HepG2 (cell line): ENCODE results near the gene PAQR7. TPM values are rescaled to one million over a fixed set of nuclear protein-coding genes. Genes with fewer than 3 reads are reported as not detected.
A peak's percentile ranks its signal among the peaks of the same experiment; 100 is the strongest.

ENCODE experiments used
- AHR ChIP-seq: IDR thresholded peaks from 2 replicates; pipeline ENCODE4 v1.6.1; 2018; ENCODE audit warnings: missing genetic modification reagents, missing compliant biosample characterization
- CBX2 ChIP-seq, 2 experiments: fragments of 200-600 bp in 1 of 2; sonication (generic); formaldehyde crosslinking in 1 of 2; IDR thresholded peaks; 2 replicates each; pipeline versions ENCODE4 v1.7.0 to v1.8.1; 2018 to 2022; ENCODE audit warnings: low read depth in 2 of 2, low read length in 1 of 2, mild to moderate bottlenecking in 1 of 2, missing genetic modification reagents in 1 of 2
- CREB1 ChIP-seq, 2 experiments: fragments of 450-650 bp in 1 of 2; IDR thresholded peaks; 2 replicates each; pipeline ENCODE4 v1.6.1; 2016 to 2017; ENCODE audit warnings: control low read depth in 1 of 2, mild to moderate bottlenecking in 1 of 2, missing compliant biosample characterization in 1 of 2, missing genetic modification characterization in 1 of 2
- CREBL2 ChIP-seq: sonication (generic); formaldehyde crosslinking; IDR thresholded peaks from 2 replicates; pipeline ENCODE4 v1.8.1; 2023; ENCODE audit warnings: missing genetic modification reagents, mild to moderate bottlenecking, borderline replicate concordance
- HNRNPL ChIP-seq: fragments of 200-400 bp; formaldehyde crosslinking; IDR thresholded peaks from 2 replicates; pipeline ENCODE4 v1.6.1; 2017; ENCODE audit warnings: mild to moderate bottlenecking, low read depth, low read length
- MATR3 ChIP-seq: sonication (generic); formaldehyde crosslinking; IDR thresholded peaks from 2 replicates; pipeline ENCODE4 v1.4.0; 2020; ENCODE audit warnings: missing genetic modification reagents
- MLLT10 ChIP-seq: sonication (generic); formaldehyde crosslinking; IDR thresholded peaks from 2 replicates; pipeline ENCODE4 v1.4.0; 2020; ENCODE audit warnings: missing genetic modification reagents
- NPAS2 ChIP-seq: sonication (generic); formaldehyde crosslinking; IDR thresholded peaks from 2 replicates; pipeline ENCODE4 v1.8.0; 2022; ENCODE audit warnings: mild to moderate bottlenecking, missing genetic modification reagents, borderline replicate concordance
- NR3C1 ChIP-seq: sonication (generic); formaldehyde crosslinking; IDR thresholded peaks from 2 replicates; pipeline ENCODE4 v1.4.0; 2020; ENCODE audit warnings: missing genetic modification reagents
- PAF1 ChIP-seq: IDR thresholded peaks from 2 replicates; pipeline ENCODE4 v1.6.1; 2016; ENCODE audit warnings: missing genetic modification reagents, missing compliant biosample characterization
- PATZ1 ChIP-seq: sonication (generic); formaldehyde crosslinking; IDR thresholded peaks from 2 replicates; pipeline ENCODE4 v1.4.0; 2020; ENCODE audit warnings: missing genetic modification reagents
- PTBP1 ChIP-seq: fragments of 200-400 bp; formaldehyde crosslinking; IDR thresholded peaks from 2 replicates; pipeline ENCODE4 v1.6.1; 2018; ENCODE audit warnings: low read length, low read depth; ENCODE audit not compliant: poor library complexity, severe bottlenecking
- RBAK ChIP-seq: sonication (generic); formaldehyde crosslinking; IDR thresholded peaks from 2 replicates; pipeline ENCODE4 v1.5.1; 2020; ENCODE audit warnings: mild to moderate bottlenecking, missing genetic modification reagents
- RFXANK ChIP-seq: IDR thresholded peaks from 2 replicates; pipeline ENCODE4 v1.6.1; 2016
- SMAD1 ChIP-seq: sonication (generic); formaldehyde crosslinking; IDR thresholded peaks from 2 replicates; pipeline ENCODE4 v1.4.0; 2020; ENCODE audit warnings: missing genetic modification reagents, low read depth, mild to moderate bottlenecking, borderline replicate concordance
- SP4 ChIP-seq: sonication (generic); formaldehyde crosslinking; IDR thresholded peaks from 2 replicates; pipeline ENCODE4 v1.8.1; 2023; ENCODE audit warnings: mild to moderate bottlenecking, missing genetic modification reagents
- XBP1 ChIP-seq: sonication (generic); formaldehyde crosslinking; IDR thresholded peaks from 2 replicates; pipeline ENCODE4 v1.5.0; 2020; ENCODE audit warnings: missing genetic modification reagents
- ZBTB1 ChIP-seq: sonication (generic); formaldehyde crosslinking; IDR thresholded peaks from 2 replicates; pipeline ENCODE4 v1.4.0; 2020; ENCODE audit warnings: missing genetic modification reagents, borderline replicate concordance
- ZNF335 ChIP-seq: sonication (generic); formaldehyde crosslinking; IDR thresholded peaks from 2 replicates; pipeline ENCODE4 v1.4.0; 2020; ENCODE audit warnings: missing genetic modification reagents
- ZNF33A ChIP-seq: sonication (generic); formaldehyde crosslinking; IDR thresholded peaks from 2 replicates; pipeline ENCODE4 v1.5.1; 2020; ENCODE audit warnings: missing genetic modification reagents, mild to moderate bottlenecking, moderate library complexity, borderline replicate concordance
- ZNF414 ChIP-seq: sonication (generic); formaldehyde crosslinking; IDR thresholded peaks from 2 replicates; pipeline ENCODE4 v1.5.0; 2020; ENCODE audit warnings: missing genetic modification reagents
- ZNF558 ChIP-seq: sonication (generic); formaldehyde crosslinking; IDR thresholded peaks from 2 replicates; pipeline ENCODE4 v1.9.0; 2022; ENCODE audit warnings: mild to moderate bottlenecking, missing genetic modification reagents, borderline replicate concordance
- ZNF780A ChIP-seq: sonication (generic); formaldehyde crosslinking; IDR thresholded peaks from 2 replicates; pipeline ENCODE4 v1.8.0; 2022; ENCODE audit warnings: mild to moderate bottlenecking, missing genetic modification reagents, moderate library complexity
- ZNF788 ChIP-seq: sonication (generic); formaldehyde crosslinking; IDR thresholded peaks from 2 replicates; pipeline ENCODE4 v1.5.0; 2020; ENCODE audit warnings: mild to moderate bottlenecking, missing genetic modification reagents, borderline replicate concordance
- ZNF883 ChIP-seq: sonication (generic); formaldehyde crosslinking; IDR thresholded peaks from 2 replicates; pipeline ENCODE4 v1.5.1; 2020; ENCODE audit warnings: mild to moderate bottlenecking, missing genetic modification reagents; ENCODE audit errors: not compliant biosample characterization
- ZSCAN9 ChIP-seq: IDR thresholded peaks from 2 replicates; pipeline ENCODE4 v1.6.1; 2016; ENCODE audit warnings: borderline replicate concordance
- polyA plus RNA-seq, 8 experiments: library from polyadenylated mRNA; depleted of rRNA in 3 of 8; stranded (reverse) in 7 of 8; unstranded in 1 of 8; fragments of >200 nt; fragmentation: Illumina TruSeq in 4 of 8; extraction: Trizol in 4 of 8; gene quantifications; 2 replicates each; pipeline versions ENCODE4 v1.2.1 to v1.2.3, GENCODE V29; 2011 to 2016; ENCODE audit warnings: low read depth in 4 of 8, missing spikeins in 1 of 8, mixed read lengths in 1 of 8; ENCODE audit not compliant: insufficient read depth in 1 of 8
- total RNA-seq, 5 experiments: library from RNA; depleted of rRNA; stranded (reverse); fragments of >200 nt; fragmentation: Illumina TruSeq; extraction: Trizol; gene quantifications; 2 replicates each; pipeline ENCODE4 v1.2.3, GENCODE V29; 2016; ENCODE audit warnings: low read depth in 1 of 5

Gene PAQR7
- total and polyA plus RNA-seq, 2 of the 13 experiments (the other 11 are each of a cell fraction or from before 2014, with no cell fraction given), result 13.2 to 16.6 TPM

GRCh38 chr1:25905680-25906643, 30.5 kb upstream of the PAQR7 start, which contains the start of gene STMN1 (continued):
- no peak for TF ChIP-seq CREBL2
- TF ChIP-seq ZNF414 (CRISPR knock-in tag), result no peak
- TF ChIP-seq SP4 (CRISPR knock-in tag), result peak; percentile 79
- no peak for TF ChIP-seq ZNF558 (CRISPR knock-in tag)
- TF ChIP-seq MATR3 (CRISPR knock-in tag), result no peak
- no peak for TF ChIP-seq ZNF883
- TF ChIP-seq PAF1 (CRISPR knock-in tag), result no peak
- TF ChIP-seq PATZ1 (CRISPR knock-in tag), result peak; percentile 70
- TF ChIP-seq ZNF335 (CRISPR knock-in tag), result no peak
- no peak for TF ChIP-seq MLLT10
- no peak for TF ChIP-seq ZNF780A
- TF ChIP-seq ZNF788, result peak; percentile 39; the same call in 1 of the 2 replicates
- no peak for TF ChIP-seq AHR (CRISPR knock-in tag)
- TF ChIP-seq ZSCAN9 (CRISPR knock-in tag), result no peak
- TF ChIP-seq RBAK, result no peak
- no peak for TF ChIP-seq ZNF33A (CRISPR knock-in tag)
- no peak for TF ChIP-seq NR3C1 (CRISPR knock-in tag)
- TF ChIP-seq HNRNPL, result no peak
- TF ChIP-seq ZBTB1 (CRISPR knock-in tag), result no peak
- no peak for TF ChIP-seq SMAD1 (CRISPR knock-in tag)
- TF ChIP-seq RFXANK (CRISPR knock-in tag), result no peak
- no peak for TF ChIP-seq XBP1 (CRISPR knock-in tag)
- TF ChIP-seq CBX2 (IDR thresholded peaks at IDR 0.05; ENCODE audit: low read depth, low read length), result no peak
- no peak for TF ChIP-seq CBX2 (CRISPR knock-in tag; IDR thresholded peaks at IDR 0.05; ENCODE audit: low read depth)
- no peak for TF ChIP-seq NPAS2 (CRISPR knock-in tag)
- TF ChIP-seq PTBP1, result no peak
- 0 out of 2 replicates have a peak, but pooled peaks have one; percentile 8 for TF ChIP-seq CREB1 (IDR thresholded peaks at IDR 0.05)
- peak; percentile 39; the same call in 1 of the 2 replicates for TF ChIP-seq CREB1 (CRISPR knock-in tag; IDR thresholded peaks at IDR 0.05)
